ENCODE results near the gene PTPRT. TPM values are rescaled to one million over a fixed set of nuclear protein-coding genes. Genes with fewer than 3 reads are reported as not detected.

Gene PTPRT
- total RNA-seq, 4 donors from 2014 or later, result 0.72 to 2.5 (median 1.4) TPM

- H3K27ac ChIP-seq, result no peak overlapping the region
- TF ChIP-seq POLR2AphosphoS5 (IDR thresholded peaks at IDR 0.05) (no peak), EP300 (IDR thresholded peaks at IDR 0.05) (no peak), POLR2A (IDR thresholded peaks at IDR 0.05) (no peak), CTCF (IDR thresholded peaks at IDR 0.05) (no peak)
- no peaks in the 10 kb centered on the region for H3K36me3 ChIP-seq
- H3K4me1 ChIP-seq, result no peaks in the 10 kb centered on the region
- no peak for DNase-seq (ENCODE audit: low spot score in 2 of 2)
- no peaks in the 10 kb centered on the region for H3K27me3 ChIP-seq
- 79% methylated on average over 14 of the region's 14 CpGs for WGBS
- H3K4me3 ChIP-seq, result no peak overlapping the region
- H3K9me3 ChIP-seq, result no peaks in the 10 kb centered on the region
Observed at GRCh38 chr20:42161228-42161829, 1028.4 kb downstream of the PTPRT start.

DNA sequence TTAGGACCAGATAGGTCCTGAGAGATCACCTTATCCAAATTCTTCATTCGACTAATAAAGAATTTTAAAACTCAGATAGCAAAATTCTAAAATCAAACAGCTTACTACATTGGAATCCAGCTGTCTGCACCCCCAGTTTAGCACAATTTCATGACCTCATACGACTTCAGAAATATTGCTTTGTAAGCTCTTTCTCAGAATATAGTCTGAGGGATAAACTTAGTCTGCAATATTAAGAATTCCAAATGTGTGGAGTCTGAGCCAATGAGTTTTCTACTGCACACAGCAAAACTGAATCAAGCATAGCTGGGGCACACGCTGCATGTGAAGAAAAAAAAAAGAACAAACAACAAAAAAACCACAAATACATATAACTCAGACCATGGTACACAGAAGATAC, 1029.9 kb downstream of the PTPRT start:
- no peak for TF ChIP-seq POLR2A (IDR thresholded peaks at IDR 0.05)
- no peak for TF ChIP-seq EP300 (IDR thresholded peaks at IDR 0.05)
- no peak for TF ChIP-seq CTCF (IDR thresholded peaks at IDR 0.05)
- no peak for TF ChIP-seq POLR2AphosphoS5 (IDR thresholded peaks at IDR 0.05)
- DNase-seq (ENCODE audit: low spot score in 2 of 2), result no peak
- Histone ChIP-seq H3K27me3 (no peaks in the 10 kb centered on the region), H3K9me3 (no peaks in the 10 kb centered on the region), H3K36me3 (no peaks in the 10 kb centered on the region), H3K4me3 (no peak overlapping the region), H3K27ac (no peak overlapping the region), H3K4me1 (no peaks in the 10 kb centered on the region)
- WGBS, result 55% methylated on average over 3 of the region's 3 CpGs

DNA sequence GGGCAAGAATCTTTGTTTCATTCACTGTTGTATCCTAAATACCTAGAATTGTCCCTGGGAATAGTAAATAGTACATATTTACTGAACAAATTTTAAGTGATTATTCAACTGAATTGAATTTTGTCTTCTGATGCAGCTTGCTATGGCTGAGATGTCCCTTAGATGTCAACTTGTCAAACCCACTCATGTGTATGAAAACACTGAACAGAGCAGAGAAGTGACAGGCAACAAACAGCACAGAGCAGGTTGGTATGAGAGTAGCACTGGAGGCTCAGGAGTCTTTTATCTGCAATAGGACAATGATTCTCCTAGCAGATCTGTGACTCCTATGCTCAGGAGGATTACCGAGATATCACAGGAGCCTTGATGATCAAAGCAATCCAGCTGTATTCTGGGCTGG, 1031.4 kb downstream of the PTPRT start:
- Histone ChIP-seq H3K4me3 (no peak overlapping the region), H3K9me3 (no peaks in the 10 kb centered on the region), H3K27me3 (no peaks in the 10 kb centered on the region), H3K4me1 (no peaks in the 10 kb centered on the region), H3K27ac (no peak overlapping the region), H3K36me3 (no peaks in the 10 kb centered on the region)
- WGBS, result 91% methylated on average over 1 of the region's 1 CpG
- DNase-seq (ENCODE audit: low spot score in 2 of 2), result no peak
- TF ChIP-seq POLR2A (IDR thresholded peaks at IDR 0.05) (no peak), CTCF (IDR thresholded peaks at IDR 0.05) (no peak), EP300 (IDR thresholded peaks at IDR 0.05) (no peak), POLR2AphosphoS5 (IDR thresholded peaks at IDR 0.05) (no peak)

DNA sequence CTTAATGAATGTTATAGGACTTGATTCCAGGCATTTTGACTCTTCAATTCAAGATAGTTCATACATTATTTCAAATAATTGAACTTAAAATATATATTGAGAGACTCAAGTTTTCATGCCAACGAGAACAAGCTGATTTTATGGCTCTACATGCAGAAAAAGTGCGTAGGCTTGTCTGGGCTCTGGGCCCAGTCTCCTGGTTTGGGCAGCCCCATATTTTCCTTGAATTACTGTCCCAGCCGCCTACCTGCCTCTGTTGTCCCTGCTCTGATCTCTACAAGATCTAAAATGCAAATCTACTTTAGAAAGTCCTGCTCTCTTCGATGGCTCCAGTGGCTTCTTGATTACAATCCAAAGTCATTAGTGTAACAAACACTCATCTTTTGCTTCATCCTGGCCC, 1034.1 kb downstream of the PTPRT start:
- 42% methylated on average over 4 of the region's 4 CpGs for WGBS
- Histone ChIP-seq H3K27ac (no peak overlapping the region), H3K9me3 (no peaks in the 10 kb centered on the region), H3K27me3 (no peaks in the 10 kb centered on the region), H3K36me3 (no peaks in the 10 kb centered on the region), H3K4me1 (no peaks in the 10 kb centered on the region), H3K4me3 (no peak overlapping the region)
- DNase-seq (ENCODE audit: low spot score in 2 of 2), result no peak
- no peak for TF ChIP-seq POLR2A (IDR thresholded peaks at IDR 0.05)
- TF ChIP-seq CTCF (IDR thresholded peaks at IDR 0.05), result no peak
- TF ChIP-seq POLR2AphosphoS5 (IDR thresholded peaks at IDR 0.05), result no peak

DNA sequence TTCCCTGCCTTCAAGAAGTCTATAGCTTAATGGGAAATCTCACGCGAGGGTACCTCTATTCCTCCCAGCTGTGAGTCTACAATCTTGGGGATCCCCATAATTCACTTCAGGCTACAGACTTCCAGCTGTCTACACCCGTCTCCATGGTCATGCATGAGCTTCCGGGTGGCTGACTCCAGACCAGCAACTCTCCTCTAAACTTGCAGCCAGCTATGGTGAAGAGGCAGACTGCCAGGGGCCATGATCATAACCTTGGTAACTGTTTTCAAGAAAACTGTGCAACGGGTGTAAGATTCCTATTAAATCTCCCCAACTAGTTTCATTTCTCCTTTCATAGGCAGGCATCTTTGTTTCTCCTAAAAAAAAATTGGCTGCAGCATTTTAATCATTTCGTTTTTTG, 1037.1 kb downstream of the PTPRT start:
- 65% methylated on average over 6 of the region's 6 CpGs for WGBS
- H3K27me3 ChIP-seq, result no peaks in the 10 kb centered on the region
- H3K4me3 ChIP-seq, result no peak overlapping the region
- no peaks in the 10 kb centered on the region for H3K9me3 ChIP-seq
- no peak overlapping the region for H3K27ac ChIP-seq
- no peak for TF ChIP-seq POLR2A (IDR thresholded peaks at IDR 0.05)
- TF ChIP-seq EP300 (IDR thresholded peaks at IDR 0.05), result no peak
- TF ChIP-seq POLR2AphosphoS5 (IDR thresholded peaks at IDR 0.05), result no peak
- TF ChIP-seq CTCF (IDR thresholded peaks at IDR 0.05), result no peak
- no peak for DNase-seq (ENCODE audit: low spot score in 2 of 2)
- H3K36me3 ChIP-seq, result no peaks in the 10 kb centered on the region
- no peaks in the 10 kb centered on the region for H3K4me1 ChIP-seq

Data from suprapubic skin (tissue), 4 donors.